ENCODE measurements around the gene PTPRN2.

- TF ChIP-seq GABPA (IDR thresholded peaks at IDR 0.05; ENCODE audit: borderline replicate concordance, insufficient read depth, low read length) (no peak), CBX5 (IDR thresholded peaks at IDR 0.05; ENCODE audit: low read depth, low read length) (no peak), EZH2 (IDR thresholded peaks at IDR 0.05; ENCODE audit: low read depth, low read length, severe bottlenecking) (no peak), HDAC6 (IDR thresholded peaks at IDR 0.05; ENCODE audit: low read depth, low read length) (no peak), POLR2A (IDR thresholded peaks at IDR 0.05; ENCODE audit: control extremely low read depth in 1 of 2, low read depth in 2 of 2, low read length in 2 of 2) (no peak), KDM4A (IDR thresholded peaks at IDR 0.05; ENCODE audit: low read depth, low read length, severe bottlenecking) (no peak), CTBP2 (IDR thresholded peaks at IDR 0.05; ENCODE audit: borderline replicate concordance, insufficient read depth, insufficient read length, low read length) (no peak)
- TF ChIP-seq, protein P1, sequence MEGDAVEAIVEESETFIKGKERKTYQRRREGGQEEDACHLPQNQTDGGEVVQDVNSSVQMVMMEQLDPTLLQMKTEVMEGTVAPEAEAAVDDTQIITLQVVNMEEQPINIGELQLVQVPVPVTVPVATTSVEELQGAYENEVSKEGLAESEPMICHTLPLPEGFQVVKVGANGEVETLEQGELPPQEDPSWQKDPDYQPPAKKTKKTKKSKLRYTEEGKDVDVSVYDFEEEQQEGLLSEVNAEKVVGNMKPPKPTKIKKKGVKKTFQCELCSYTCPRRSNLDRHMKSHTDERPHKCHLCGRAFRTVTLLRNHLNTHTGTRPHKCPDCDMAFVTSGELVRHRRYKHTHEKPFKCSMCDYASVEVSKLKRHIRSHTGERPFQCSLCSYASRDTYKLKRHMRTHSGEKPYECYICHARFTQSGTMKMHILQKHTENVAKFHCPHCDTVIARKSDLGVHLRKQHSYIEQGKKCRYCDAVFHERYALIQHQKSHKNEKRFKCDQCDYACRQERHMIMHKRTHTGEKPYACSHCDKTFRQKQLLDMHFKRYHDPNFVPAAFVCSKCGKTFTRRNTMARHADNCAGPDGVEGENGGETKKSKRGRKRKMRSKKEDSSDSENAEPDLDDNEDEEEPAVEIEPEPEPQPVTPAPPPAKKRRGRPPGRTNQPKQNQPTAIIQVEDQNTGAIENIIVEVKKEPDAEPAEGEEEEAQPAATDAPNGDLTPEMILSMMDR (IDR thresholded peaks at IDR 0.05; ENCODE audit: control extremely low read depth in 1 of 3, insufficient read depth in 1 of 3, low read depth in 1 of 3, low read length in 3 of 3): no peak
- TF ChIP-seq, protein P2, sequence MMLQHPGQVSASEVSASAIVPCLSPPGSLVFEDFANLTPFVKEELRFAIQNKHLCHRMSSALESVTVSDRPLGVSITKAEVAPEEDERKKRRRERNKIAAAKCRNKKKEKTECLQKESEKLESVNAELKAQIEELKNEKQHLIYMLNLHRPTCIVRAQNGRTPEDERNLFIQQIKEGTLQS (IDR thresholded peaks at IDR 0.05; ENCODE audit: insufficient read depth, low read depth, low read length): no peak
Measured at GRCh38 chr7:157775021-157775559, 812.5 kb downstream of the PTPRN2 start.

Data from H1 (cell line).